HG02610 (cell line): ENCODE measurements around the gene INSM1.

ENCODE experiments used
- ATAC-seq: cut with Tn5 transposase; IDR thresholded peaks from one replicate; pipeline ENCODE4 v1.9.1; 2021; ENCODE audit warnings: mild to moderate bottlenecking, moderate library complexity; ENCODE audit not compliant: unreplicated experiment

Gene INSM1

GRCh38 chr20:20360464-20360863, 7.4 kb upstream of the INSM1 start:
- no peak for ATAC-seq

GRCh38 chr20:20362774-20363433, 5.0 kb upstream of the INSM1 start:
- no peak for ATAC-seq

DNA sequence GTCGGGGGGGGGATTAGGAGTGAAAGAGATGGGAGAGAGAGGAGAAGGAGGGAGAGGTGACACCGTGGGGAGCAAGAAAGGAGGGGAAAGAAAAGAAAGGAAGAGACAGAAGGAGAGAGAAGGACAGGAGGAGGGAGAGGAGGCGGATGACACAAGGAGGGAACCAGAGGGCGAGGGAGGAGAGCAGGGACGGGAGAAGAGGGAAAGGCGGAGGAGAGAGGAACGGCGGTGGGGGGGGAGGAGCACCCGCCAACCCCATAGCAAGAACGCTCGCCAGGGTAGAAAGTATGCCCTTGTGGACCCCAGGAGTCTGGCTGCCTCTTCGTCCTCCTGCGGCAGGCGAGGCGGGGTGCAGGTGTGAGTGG, 4.5 kb upstream of the INSM1 start:
- no peak for ATAC-seq

GRCh38 chr20:20363799-20364592, 3.9 kb upstream of the INSM1 start:
- ATAC-seq, result no peak

DNA sequence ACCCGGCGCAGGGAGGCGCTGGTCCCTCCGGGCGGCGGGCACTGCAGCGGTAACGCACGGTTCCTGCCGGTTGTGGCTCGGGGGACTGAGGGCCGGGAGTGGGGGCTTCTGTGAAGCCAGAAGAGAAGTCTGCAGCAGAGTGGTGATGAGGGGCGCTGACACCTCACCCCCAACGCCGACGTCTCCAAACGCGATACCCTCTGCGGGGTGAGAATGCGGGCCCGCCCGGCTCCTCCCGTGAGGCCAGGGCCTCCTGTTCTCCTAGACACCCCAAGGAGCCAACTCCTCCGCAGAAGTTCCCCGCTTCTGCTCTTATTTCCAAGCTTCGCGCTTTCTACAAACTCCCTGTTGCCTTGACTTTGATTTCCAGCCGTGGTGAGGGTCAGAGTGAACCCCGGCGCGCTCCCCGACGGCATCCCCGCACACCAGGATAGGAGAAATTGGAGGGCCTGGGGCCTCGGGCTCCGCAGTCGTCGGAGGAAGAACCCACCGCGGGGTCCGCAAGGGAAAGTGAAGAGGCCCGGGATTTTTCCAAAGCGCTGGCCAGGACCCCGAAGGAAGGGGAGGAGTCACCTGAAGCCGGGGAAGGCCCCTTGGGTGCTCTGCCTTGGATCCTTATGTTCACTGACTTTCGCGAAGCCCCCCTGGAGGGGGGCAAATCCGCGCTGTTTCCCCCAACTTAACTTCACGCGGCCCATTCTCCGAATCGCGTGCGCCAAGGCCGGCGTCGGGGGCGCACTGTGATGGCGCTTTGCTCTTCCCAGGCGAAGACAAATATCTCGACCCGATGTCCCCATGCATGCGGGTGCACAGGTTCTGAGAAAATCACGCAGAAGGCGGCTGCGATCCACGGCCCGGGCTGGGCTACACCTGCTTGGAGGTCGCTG, 3.1 kb upstream of the INSM1 start:
- ATAC-seq, result no peak

GRCh38 chr20:20365480-20366161, 2.3 kb upstream of the INSM1 start:
- ATAC-seq, result no peak

- no peak for ATAC-seq
These were observed 1.4 kb upstream of the INSM1 start for GRCh38 chr20:20366551-20366875.

- no peak for ATAC-seq
These were observed 879 bp upstream of the INSM1 start for GRCh38 chr20:20366876-20367574.

GRCh38 chr20:20368418-20369249, 730 bp downstream of the INSM1 start:
- ATAC-seq, result no peak

DNA sequence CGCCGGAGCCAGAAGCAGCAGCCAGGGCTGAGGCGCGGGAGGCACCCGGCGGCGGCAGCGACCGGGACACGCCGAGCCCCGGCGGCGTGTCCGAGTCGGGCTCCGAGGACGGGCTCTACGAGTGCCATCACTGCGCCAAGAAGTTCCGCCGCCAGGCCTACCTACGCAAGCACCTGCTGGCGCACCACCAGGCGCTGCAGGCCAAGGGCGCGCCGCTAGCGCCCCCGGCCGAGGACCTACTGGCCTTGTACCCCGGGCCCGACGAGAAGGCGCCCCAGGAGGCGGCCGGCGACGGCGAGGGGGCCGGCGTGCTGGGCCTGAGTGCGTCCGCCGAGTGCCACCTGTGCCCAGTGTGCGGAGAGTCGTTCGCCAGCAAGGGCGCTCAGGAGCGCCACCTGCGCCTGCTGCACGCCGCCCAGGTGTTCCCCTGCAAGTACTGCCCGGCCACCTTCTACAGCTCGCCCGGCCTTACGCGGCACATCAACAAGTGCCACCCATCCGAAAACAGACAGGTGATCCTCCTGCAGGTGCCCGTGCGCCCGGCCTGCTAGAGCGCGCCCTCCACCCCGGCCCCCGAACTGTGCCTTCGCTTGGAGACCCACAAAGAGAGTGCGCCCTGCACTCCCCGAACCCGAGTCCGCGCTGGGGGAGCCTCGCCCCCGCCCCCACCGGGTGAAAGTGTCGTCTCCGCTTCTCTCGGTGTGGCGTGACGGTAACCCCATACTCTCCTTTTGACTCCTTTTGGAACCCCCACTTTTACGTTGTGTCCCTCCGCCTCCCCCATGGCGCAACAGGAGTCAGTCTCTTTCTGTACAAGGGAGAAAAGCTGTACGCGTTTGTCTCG, 1.6 kb downstream of the INSM1 start:
- no peak for ATAC-seq

DNA sequence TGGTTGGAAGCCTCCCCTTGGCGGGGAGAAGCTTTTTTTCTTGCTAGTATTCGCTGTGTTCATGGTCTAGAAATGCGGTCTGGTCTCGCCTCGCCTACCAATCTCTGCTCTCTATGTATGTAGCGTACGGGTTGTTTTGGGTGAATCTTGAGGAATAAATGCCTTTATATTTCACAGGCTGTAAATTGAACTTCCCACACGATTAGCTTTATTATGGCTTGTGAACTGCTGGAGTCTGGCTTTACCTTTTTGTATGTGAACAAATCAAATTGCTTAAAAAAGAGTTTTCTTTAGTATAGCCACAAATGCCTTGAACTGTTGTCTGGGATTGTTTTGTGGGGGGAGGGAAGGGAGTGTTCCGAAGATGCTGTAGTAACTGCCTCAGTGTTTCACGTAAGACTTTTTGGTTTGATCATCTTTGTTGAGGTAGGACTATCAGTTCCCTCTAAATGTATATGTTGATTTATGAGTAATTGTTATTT, 2.2 kb downstream of the INSM1 start:
- ATAC-seq, result no peak

- ATAC-seq, result no peak
These were observed 3.2 kb downstream of the INSM1 start for GRCh38 chr20:20371083-20371482.

GRCh38 chr20:20371681-20372080, 3.8 kb downstream of the INSM1 start:
- no peak for ATAC-seq

DNA sequence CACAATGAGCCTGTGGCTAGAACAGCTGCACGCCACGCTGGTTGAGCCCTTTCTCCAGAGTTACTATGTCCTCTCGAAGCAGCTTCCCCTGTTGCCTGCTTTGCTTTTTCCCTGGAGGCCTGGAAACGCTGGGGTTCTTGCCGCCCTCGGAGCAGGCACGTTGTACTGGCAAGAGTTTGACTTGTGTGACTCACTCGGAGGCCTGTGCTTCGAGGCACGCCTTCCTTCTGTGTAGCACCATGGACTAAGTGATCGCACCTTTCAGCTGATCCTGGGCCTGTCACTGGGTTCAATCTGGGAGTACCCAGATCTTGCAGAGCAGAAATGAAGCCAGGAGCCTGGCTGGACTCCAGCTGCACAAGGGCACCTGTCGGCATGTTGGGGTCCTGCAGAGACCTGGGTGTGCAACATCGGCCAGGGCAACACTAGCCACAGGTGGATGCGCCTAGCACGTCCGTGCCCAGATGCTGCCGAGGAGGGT, 5.2 kb downstream of the INSM1 start:
- no peak for ATAC-seq

GRCh38 chr20:20375862-20376261, 8.0 kb downstream of the INSM1 start:
- no peak for ATAC-seq

DNA sequence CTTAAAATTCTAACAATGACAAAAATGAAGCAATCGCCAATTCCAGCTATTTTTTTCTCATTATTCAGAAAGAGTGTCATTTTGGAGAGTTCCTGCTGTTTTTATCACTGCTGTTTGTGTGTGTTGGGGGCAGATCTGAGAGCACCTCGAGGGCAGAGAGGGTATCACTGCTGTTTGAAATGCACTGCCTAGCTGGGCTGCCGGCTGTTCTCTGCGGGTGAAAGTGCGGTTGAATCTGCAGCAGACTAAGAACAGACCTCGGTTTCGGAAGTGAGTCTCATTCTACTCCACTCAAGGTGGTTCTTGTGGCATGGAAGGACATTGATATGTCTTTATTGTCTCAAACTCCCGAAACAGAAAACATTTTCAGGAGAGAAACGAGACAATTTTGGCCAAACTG, 18.3 kb downstream of the INSM1 start:
- ATAC-seq, result no peak

- ATAC-seq, result no peak
These were observed 22.5 kb downstream of the INSM1 start for GRCh38 chr20:20390393-20390792.

- no peak for ATAC-seq
These were observed 23.2 kb downstream of the INSM1 start for GRCh38 chr20:20391115-20391514.

DNA sequence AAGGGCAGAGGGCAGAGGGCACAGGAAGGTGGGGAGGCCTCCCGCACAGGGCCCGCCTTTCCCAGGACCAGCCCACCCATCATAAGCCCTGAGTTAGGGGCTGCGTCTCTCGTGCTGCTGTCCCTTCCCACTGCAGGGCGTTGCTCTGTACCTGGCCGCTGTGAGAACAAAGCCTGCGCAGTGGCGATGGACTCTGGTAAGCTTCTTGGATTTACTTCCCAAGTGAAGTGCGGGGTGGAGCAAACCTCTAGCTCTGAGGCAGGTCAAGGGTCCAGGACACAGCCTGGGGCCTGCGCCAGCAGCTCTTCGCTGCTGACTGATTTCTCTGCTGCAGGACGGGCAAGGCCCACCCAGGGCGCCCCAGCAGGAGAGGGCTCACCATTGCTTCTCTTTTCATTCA, 23.9 kb downstream of the INSM1 start:
- ATAC-seq, result no peak
